ENCODE data around the gene PERP.
"Not testable (repeated sequence)": the region's sequence is repeated elsewhere in the genome, so short reads cannot be mapped to it uniquely, and the experiment has no call there.

Gene PERP

GRCh38 chr6:138107078-138107751, at the start of gene PERP:
TSS of gene PERP (minus strand) at chr6:138107419. CDS start at chr6:138107340, 79 bp downstream.
- DNase-seq = peak; percentile 57

GRCh38 chr6:138155443-138155842, 48.2 kb upstream of the PERP start:
- no peak for DNase-seq

- DNase-seq = no peak
These were observed 39.3 kb upstream of the PERP start for GRCh38 chr6:138146544-138146943.

DNA sequence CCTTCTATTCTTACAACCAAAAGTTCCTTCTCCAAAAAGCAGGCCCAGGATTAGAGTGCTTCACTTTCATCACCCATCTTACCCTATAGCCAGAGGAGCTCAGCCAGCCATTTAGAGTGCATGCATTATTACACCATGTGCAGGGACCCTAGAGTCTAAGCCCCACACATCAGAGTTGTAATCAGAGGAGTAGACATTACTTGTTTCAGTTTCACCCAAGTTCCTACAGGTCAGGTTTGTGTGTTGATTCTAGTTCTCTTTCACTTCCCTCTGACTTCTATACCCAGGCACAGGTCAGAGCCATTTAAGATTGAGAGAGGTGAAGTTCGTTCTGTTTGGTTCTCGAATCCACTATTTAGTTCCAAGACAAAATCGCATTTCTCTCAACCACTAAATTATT, 38.2 kb upstream of the PERP start:
- no peak for DNase-seq

- DNase-seq = no peak
These were observed 35.6 kb upstream of the PERP start for GRCh38 chr6:138142806-138143205.

GRCh38 chr6:138129190-138129589, 22.0 kb upstream of the PERP start:
- no peak for DNase-seq

- no peak for DNase-seq
These were observed 20.9 kb upstream of the PERP start for GRCh38 chr6:138128096-138128495.

DNA sequence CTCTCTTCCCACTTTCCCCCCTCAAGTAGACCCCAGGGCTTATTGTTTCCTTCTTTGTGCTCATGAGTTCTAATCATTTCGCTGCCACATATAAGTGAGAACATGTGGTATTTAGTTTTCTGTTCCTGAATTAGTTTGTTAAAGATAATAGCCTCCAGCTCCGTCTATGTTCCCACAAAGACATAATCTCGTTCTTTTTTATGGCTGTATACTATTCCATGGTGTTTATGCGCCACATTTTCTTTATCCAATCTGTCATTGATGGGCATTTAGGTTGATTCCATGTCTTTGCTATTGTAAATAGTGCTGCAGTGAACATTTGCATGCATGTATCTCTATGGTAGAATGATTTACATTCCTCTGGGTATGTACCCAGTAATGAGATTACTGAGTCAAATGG, 16.9 kb upstream of the PERP start:
- DNase-seq = no peak

- DNase-seq = no peak
These were observed 12.8 kb upstream of the PERP start for GRCh38 chr6:138119976-138120375.

DNA sequence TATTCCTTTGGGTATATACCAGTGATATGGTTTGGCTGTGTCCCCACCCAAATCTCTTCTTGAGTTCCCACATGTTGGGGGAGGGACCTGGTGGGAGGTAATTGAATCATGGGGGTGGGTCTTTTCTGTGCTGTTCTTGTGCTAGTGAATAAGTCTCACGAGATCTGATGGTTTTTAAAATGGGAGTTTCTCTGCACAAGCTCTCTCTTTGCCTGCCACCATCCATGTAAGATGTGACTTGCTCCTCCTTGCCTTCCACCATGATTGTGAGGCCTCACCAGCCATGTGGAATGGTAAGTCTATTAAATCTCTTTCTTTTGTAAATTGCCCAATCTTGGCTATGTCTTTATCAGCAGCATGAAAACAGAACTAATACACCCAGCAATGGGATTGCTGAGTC, 12.0 kb upstream of the PERP start:
- not testable (repeated sequence) for DNase-seq

GRCh38 chr6:138117376-138117914, 10.2 kb upstream of the PERP start:
- no peak for DNase-seq

GRCh38 chr6:138116661-138116999, 9.4 kb upstream of the PERP start:
- DNase-seq = no peak

- peak; percentile 72 for DNase-seq
These were observed 8.8 kb upstream of the PERP start for GRCh38 chr6:138115877-138116660.

DNA sequence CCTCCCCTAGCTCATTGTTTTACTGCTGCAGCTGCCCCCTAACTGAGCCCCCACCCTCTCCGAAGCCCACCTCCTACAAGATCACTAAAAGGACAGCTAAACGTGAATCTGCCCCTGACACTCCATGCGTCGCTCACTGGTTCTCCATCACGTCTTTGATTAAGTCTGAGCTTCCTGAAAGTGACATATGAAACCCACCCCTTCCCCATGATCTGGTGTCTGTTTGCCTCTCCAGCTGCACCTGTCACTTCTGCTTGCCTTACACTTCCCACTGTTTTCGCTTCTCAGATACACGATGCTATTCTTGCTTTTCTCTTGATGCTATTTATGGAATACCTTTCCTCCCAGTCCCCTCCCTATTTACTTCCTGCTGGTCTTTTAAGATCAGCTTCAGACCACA, 8.0 kb upstream of the PERP start:
- no peak for DNase-seq

DNA sequence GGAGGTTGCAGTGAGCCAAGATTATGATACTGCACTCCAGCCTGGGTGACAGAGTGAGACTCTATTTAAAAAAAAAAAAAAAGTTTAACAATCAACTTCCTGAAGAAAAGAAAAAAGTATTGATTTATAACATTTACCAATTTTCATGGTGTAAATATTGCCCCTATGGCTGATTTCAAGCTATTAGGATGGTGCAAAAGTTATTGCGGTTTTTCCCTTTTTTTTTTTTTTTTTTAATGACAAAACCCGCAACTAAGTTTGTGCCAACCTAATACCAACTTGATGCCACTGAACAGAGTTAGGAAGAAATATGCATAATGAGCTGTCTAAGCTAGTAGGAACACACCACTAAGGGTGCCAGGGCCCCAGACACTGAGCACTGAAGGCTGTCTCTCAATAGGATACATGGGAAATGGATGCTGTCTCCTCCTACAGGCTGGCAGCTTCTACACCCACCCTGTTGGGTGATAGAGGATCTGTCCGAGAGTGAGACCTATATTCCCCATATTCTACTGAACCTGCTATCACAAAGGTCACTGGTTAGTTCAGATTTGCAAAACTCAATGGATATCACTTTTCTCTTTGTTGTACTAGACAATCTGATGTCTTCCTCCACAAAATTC, 6.5 kb upstream of the PERP start:
- DNase-seq = no peak

DNA sequence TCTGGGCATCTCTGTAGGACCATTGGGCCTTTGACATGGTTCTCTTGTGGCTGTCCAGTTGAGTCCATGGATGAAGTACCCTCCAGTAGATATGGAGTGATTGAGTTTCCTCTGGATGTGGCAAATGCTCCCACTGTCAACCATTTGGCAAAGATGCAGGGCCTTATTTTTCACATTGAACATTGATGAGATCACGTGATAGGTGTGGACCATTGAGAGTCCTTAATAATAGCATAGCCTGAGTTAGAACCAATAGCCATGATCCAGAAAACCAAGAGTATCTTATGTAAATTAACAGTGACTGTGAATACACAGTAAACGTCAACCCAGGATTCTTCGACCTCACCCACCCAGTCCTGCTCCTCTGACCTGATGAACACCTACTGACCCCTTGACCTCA, 3.0 kb upstream of the PERP start:
- no peak for DNase-seq

GRCh38 chr6:138109042-138109997, 2.1 kb upstream of the PERP start:
- peak; percentile 76 for DNase-seq

GRCh38 chr6:138107752-138108592, 753 bp upstream of the PERP start:
- DNase-seq = no peak

GRCh38 chr6:138106665-138107077, 548 bp downstream of the PERP start:
- no peak for DNase-seq

GRCh38 chr6:138105880-138106664, 1.1 kb downstream of the PERP start:
- DNase-seq = peak; percentile 49

DNA sequence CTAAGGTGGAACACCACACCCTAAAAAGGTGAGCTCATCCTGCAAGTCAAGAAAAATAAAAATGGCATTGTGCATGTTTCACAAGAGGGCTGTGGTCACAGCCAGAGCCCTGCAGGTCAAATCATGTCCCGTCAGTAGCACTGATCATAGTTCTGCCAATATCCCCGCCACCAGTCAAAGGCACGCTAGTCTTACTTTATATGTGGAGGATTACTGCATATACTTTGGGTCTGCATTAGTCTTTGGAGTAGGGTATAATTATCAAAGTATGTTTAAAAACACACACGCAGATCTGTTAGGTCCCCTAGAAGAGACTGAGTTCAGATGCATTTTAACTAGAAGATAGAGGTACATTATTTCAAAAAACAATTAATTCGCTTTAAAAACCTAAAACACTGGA, 1.8 kb downstream of the PERP start:
- DNase-seq = no peak
